ENCODE measurements around the gene DDIAS.

The DDIAS gene

DNA sequence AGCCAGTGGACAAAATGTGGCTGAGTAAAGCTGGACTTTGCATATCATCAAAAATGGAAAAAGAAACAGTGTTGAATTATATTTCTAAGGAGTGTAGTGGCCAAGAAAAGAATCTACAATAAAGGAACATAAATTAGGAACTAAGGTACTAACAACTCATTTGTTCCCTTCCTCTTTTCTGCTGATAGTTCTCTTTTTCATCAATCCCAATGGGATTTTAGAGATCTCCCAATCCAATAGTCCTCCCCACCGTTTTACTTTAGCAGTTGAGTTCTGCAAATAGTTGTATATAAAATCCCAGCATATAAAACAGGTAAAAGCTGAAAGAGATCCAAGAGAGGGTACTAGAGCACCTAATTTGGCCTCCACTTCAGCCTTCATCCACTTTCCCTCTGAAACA lies 3.3 kb upstream of the DDIAS start:
- no peak overlapping the region for H3K4me3 ChIP-seq (ENCODE audit: low read depth, low read length)
- TF ChIP-seq, protein P1, sequence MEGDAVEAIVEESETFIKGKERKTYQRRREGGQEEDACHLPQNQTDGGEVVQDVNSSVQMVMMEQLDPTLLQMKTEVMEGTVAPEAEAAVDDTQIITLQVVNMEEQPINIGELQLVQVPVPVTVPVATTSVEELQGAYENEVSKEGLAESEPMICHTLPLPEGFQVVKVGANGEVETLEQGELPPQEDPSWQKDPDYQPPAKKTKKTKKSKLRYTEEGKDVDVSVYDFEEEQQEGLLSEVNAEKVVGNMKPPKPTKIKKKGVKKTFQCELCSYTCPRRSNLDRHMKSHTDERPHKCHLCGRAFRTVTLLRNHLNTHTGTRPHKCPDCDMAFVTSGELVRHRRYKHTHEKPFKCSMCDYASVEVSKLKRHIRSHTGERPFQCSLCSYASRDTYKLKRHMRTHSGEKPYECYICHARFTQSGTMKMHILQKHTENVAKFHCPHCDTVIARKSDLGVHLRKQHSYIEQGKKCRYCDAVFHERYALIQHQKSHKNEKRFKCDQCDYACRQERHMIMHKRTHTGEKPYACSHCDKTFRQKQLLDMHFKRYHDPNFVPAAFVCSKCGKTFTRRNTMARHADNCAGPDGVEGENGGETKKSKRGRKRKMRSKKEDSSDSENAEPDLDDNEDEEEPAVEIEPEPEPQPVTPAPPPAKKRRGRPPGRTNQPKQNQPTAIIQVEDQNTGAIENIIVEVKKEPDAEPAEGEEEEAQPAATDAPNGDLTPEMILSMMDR (IDR thresholded peaks at IDR 0.05; ENCODE audit: low read depth, low read length, missing control alignments): no peak
- DNase-seq (ENCODE audit: low read depth): no peak

DNA sequence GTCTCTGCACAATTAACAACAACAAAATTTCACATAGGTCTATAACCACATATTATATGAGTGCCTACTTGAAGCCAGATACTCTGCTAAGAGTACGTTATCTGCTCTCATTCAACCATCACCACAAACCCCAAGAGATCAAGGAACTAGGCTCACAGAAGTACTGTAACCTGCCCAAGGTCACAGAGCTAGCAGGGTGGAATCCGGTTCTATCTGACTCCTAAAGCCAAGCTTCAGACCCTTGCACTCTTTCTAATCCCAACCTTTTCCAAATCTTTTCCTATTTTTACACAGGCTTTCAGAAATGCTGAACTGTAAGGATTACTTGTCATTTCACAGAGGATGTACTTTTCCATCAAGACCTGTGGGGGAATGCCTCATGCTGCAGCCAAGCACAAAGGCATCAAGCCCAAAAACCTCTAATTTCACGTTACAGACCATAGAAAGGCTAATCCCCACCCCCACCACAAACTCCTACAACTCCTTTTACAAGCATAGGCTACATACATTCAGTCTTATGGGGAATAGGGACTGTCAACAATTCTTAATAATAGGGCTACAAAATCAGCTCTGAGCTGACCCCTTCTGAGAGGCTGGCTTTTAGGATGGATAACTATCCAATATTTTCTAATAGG lies 2.2 kb upstream of the DDIAS start:
- TF ChIP-seq, protein P1 (IDR thresholded peaks at IDR 0.05; ENCODE audit: low read depth, low read length, missing control alignments): no peak
- no peak for DNase-seq (ENCODE audit: low read depth)
- peak overlapping the region; percentile 98 for H3K4me3 ChIP-seq (ENCODE audit: low read depth, low read length)

GRCh38 chr11:82899957-82900276 lies 1.6 kb upstream of the DDIAS start:
- TF ChIP-seq, protein P1 (IDR thresholded peaks at IDR 0.05; ENCODE audit: low read depth, low read length, missing control alignments): no peak
- DNase-seq (ENCODE audit: low read depth): no peak
- peak overlapping the region; percentile 98 for H3K4me3 ChIP-seq (ENCODE audit: low read depth, low read length)

GRCh38 chr11:82900277-82901164 lies 1.0 kb upstream of the DDIAS start, which contains the start of gene PRCP:
PRCP (minus strand) TSS chr11:82900430; CDS start chr11:82900402, 28 bp downstream.
- peak; percentile 79 for DNase-seq (ENCODE audit: low read depth)
- TF ChIP-seq, protein P1 (IDR thresholded peaks at IDR 0.05; ENCODE audit: low read depth, low read length, missing control alignments): no peak
- H3K4me3 ChIP-seq (ENCODE audit: low read depth, low read length): peak within 1 kb of the TSS; percentile 98

DNA sequence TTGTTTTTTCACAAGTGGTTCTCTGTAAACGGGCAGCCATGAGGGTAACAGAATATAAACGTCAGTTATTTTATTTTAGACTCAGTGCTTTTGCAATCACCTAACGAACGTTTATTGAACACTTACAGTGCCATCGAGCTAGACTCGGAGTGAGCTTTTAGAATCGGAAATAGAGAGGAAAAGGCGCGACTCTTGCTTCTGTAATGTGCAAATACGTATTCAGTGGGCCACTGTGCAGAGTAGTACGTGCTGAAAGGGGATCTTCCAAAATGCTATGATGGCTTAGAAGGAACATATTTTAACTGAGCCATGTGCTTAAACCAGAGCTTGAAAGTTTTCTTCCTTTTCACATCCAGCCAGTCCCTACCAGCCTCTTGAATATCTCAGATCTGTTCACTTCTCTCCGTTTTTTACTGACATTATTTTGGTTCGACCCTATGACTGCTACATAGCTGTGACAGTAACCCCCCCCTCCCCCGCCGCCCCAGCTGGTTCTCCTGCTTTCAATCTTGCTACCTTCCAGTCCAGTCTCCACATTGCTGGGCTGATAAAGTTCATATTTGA lies 468 bp downstream of the DDIAS start:
- TF ChIP-seq, protein P1 (IDR thresholded peaks at IDR 0.05; ENCODE audit: low read depth, low read length, missing control alignments): no peak
- DNase-seq (ENCODE audit: low read depth): no peak
- peak overlapping the region; percentile 98 for H3K4me3 ChIP-seq (ENCODE audit: low read depth, low read length)

DNA sequence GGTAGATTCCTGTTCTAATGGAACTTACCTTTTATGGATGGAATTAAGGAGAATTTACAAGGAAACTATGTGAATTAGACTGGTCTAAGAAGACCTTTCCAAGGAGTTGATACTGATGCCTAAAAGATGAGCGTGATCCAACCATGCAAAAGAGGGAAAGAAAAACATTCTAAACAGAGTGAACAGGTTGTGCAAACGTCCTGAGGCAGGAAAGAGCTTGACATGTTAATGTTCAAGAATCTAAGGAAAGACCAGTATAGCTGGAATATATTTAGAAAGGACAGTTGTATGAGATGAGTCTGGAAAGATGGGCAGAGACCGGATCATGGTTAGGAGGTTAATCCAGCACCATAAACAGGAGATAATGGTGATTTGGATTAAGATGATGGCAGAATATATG lies 1.3 kb downstream of the DDIAS start:
- peak overlapping the region; percentile 98; the same call in 1 of the 2 replicates for H3K4me3 ChIP-seq (ENCODE audit: low read depth, low read length)
- TF ChIP-seq, protein P1 (IDR thresholded peaks at IDR 0.05; ENCODE audit: low read depth, low read length, missing control alignments): no peak
- DNase-seq (ENCODE audit: low read depth): no peak
